Kidney (tissue), 14 donors: ENCODE results near the gene C6orf89. TPM values are rescaled to one million over a fixed set of nuclear protein-coding genes. Genes with fewer than 3 reads are reported as not detected.

ENCODE experiments used
- DNase-seq, 5 donors: peaks; one replicate each; pipeline ENCODE4 v3.0.0-alpha.2; 2013 to 2020
- FAIRE-seq: peaks from 2 replicates; lab custom pipeline; 2012; peaks lifted over from hg19 to GRCh38; lab: Jason Lieb, UNC
- H3K27ac ChIP-seq, 2 donors: one replicate each; pipeline ENCODE4 v1.7.0; 2013; ENCODE audit warnings: low read depth in 2 of 2, low read length in 2 of 2, inconsistent platforms in 1 of 2
- H3K27me3 ChIP-seq: one replicate; pipeline ENCODE4 v1.7.1; 2013; ENCODE audit warnings: low read length, inconsistent platforms; ENCODE audit not compliant: control insufficient read depth, insufficient read depth
- H3K36me3 ChIP-seq, 3 donors: one replicate each; pipeline versions ENCODE4 v1.7.0 to v1.7.1; 2013; ENCODE audit warnings: low read length in 3 of 3, control low read depth in 1 of 3, inconsistent platforms in 1 of 3; ENCODE audit not compliant: insufficient read depth in 3 of 3, control insufficient read depth in 2 of 3
- H3K4me1 ChIP-seq, 3 donors: one replicate each; pipeline versions ENCODE4 v1.7.0 to v1.7.1; 2013; ENCODE audit warnings: low read length in 3 of 3, inconsistent platforms in 1 of 3, low read depth in 1 of 3; ENCODE audit not compliant: control insufficient read depth in 2 of 3, insufficient read depth in 2 of 3
- H3K4me3 ChIP-seq, 3 donors: one replicate each; pipeline versions ENCODE4 v1.7.0 to v1.8.1; 2013; ENCODE audit warnings: low read length in 3 of 3, control low read depth in 1 of 3, inconsistent platforms in 1 of 3
- H3K9ac ChIP-seq, 3 donors: one replicate each; pipeline versions ENCODE4 v1.7.0 to v1.7.1; 2013; ENCODE audit warnings: low read length in 3 of 3, control low read depth in 1 of 3, inconsistent platforms in 1 of 3
- H3K9me3 ChIP-seq, 3 donors: one replicate each; pipeline versions ENCODE4 v1.7.0 to v1.7.1; 2013; ENCODE audit warnings: low read length in 3 of 3, control low read depth in 1 of 3, inconsistent platforms in 1 of 3; ENCODE audit not compliant: control insufficient read depth in 2 of 3, insufficient read depth in 1 of 3
- CTCF ChIP-seq: IDR thresholded peaks from 3 replicates; pipeline ENCODE4 v1.5.1; 2012; ENCODE audit warnings: mild to moderate bottlenecking, moderate library complexity, borderline replicate concordance; ENCODE audit not compliant: insufficient read depth; ENCODE audit errors: extremely low read depth
- intact Hi-C: fragments of 100-400 bp; cut with DNase I; formaldehyde crosslinking; loops from one replicate; pipeline ENCODE4 v1.11.1; 2022
- polyA plus RNA-seq: library from polyadenylated mRNA; stranded (reverse); fragments of 350-450 nt; fragmentation: Illumina TruSeq; extraction: RNeasy Lipid Tissue Mini Kit (QIAGEN cat#74804); gene quantifications from one replicate; pipeline ENCODE4 v1.2.3, GENCODE V29; 2014; ENCODE audit warnings: low read depth, low replicate concordance; ENCODE audit not compliant: insufficient read depth
- total RNA-seq: library from RNA; stranded (reverse); fragmentation: NEBNext Ultra II Directional; extraction: Animal tissue kit (Norgen Biotek cat#: 25700); gene quantifications from one replicate; pipeline ENCODE4 v1.2.1, GENCODE V29; 2021
- donor health status: control.
- donor health status: control.
- donor health status: control.
- donor health status: control.
- donor health status: control.
- donor health status: DM: yes; HTN: yes; CAD: no.
- donor health status: Normal renal cell carcinoma (clear cell type).

C6orf89 gene
- total and polyA plus RNA-seq, 2 donors from 2014 or later, result 25.7 to 72.4 TPM

DNA sequence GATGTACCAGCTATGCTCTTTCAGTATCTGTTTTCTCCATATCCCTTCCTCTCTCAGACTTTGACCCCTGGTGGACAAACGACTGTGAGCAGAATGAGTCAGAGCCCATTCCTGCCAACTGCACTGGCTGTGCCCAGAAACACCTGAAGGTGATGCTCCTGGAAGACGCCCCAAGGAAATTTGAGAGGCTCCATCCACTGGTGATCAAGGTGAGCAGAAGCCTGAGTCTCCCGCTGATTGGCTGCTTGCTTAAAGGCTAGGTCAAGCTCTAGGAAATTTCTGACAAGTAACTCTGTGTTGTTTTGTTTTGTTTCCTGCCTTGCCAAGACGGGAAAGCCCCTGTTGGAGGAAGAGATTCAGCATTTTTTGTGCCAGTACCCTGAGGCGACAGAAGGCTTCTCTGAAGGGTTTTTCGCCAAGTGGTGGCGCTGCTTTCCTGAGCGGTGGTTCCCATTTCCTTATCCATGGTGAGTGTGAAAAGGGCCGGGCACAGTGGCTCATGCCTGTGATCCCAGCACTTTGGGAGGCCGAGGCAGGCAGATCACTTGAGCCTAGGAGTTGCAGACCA is 28.6 kb downstream of the C6orf89 start:
- FAIRE-seq, result no peak
- Histone ChIP-seq H3K4me3 (no peak overlapping the region), H3K9me3 (no peaks in the 10 kb centered on the region), H3K9ac (no peak overlapping the region), H3K4me1 (no peaks in the 10 kb centered on the region), H3K27me3 (no peaks in the 10 kb centered on the region), H3K27ac (no peak overlapping the region), H3K36me3 (peaks cover 3 to 40% (median 11%) of the 10 kb centered on the region in 3 donors)
- DNase-seq, result peak in 3 of 5 donors; percentile 19 to 54 (median 29)
- TF ChIP-seq CTCF, result no peak
- intact Hi-C loops, result no loop called here

DNA sequence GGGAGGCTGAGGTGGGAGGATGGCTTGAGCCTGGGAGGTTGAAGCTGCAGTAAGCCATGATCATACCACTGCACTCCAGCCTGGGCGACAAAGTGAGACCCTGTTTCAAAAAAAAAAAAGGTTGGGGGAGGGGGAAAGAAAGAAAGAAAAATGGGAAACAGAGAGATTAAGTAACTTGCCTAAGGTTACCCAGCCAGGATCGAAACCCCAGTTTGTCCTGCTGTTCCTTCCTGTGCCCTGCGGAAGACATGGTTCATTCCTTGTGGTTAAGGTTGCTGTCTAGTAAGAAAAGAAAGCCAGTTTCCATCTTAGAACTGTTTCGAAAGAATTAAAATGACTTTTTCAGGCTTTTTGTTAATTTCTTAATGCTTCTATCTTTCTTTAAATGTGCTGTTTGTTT is 29.8 kb downstream of the C6orf89 start:
- Histone ChIP-seq H3K36me3 (peaks cover 3 to 46% (median 17%) of the 10 kb centered on the region in 3 donors), H3K4me1 (no peaks in the 10 kb centered on the region), H3K9me3 (no peaks in the 10 kb centered on the region), H3K9ac (no peak overlapping the region), H3K4me3 (no peak overlapping the region), H3K27ac (no peak overlapping the region), H3K27me3 (no peaks in the 10 kb centered on the region)
- no peak for DNase-seq
- FAIRE-seq, result no peak
- no peak for TF ChIP-seq CTCF
- intact Hi-C loops, result no loop called here

GRCh38 chr6:36916126-36916525 is 30.4 kb downstream of the C6orf89 start:
- Histone ChIP-seq H3K27ac (no peak overlapping the region), H3K9ac (no peak overlapping the region), H3K4me1 (no peaks in the 10 kb centered on the region), H3K9me3 (no peaks in the 10 kb centered on the region), H3K4me3 (no peak overlapping the region), H3K36me3 (peaks cover 3 to 51% (median 18%) of the 10 kb centered on the region in 3 donors), H3K27me3 (no peaks in the 10 kb centered on the region)
- TF ChIP-seq CTCF, result no peak
- intact Hi-C loops, result no loop called here
- DNase-seq (no peak), FAIRE-seq (no peak)
